Measurements from ENCODE around the gene FBXO38.

Gene FBXO38

GRCh38 chr5:148491793-148492184 lies 108.0 kb downstream of the FBXO38 start:
- TF ChIP-seq ZNF23 (tag by site-specific recombination; IDR thresholded peaks at IDR 0.05; ENCODE audit: borderline replicate concordance) (no peak), ZNF423 (tag by site-specific recombination; IDR thresholded peaks at IDR 0.05) (no peak), ZNF626 (tag by site-specific recombination; IDR thresholded peaks at IDR 0.05) (no peak), SETDB1 (IDR thresholded peaks at IDR 0.05; ENCODE audit: insufficient read length, low read length) (no peak), ZNF514 (tag by site-specific recombination; IDR thresholded peaks at IDR 0.05) (no peak), ZNF670 (tag by site-specific recombination; IDR thresholded peaks at IDR 0.05; ENCODE audit: low read depth) (no peak), ZBTB26 (tag by site-specific recombination; optimal IDR thresholded peaks at IDR 0.05) (no peak), KLF9 (tag by site-specific recombination; IDR thresholded peaks at IDR 0.05; ENCODE audit: low read depth) (no peak), ZBTB11 (tag by site-specific recombination; conservative IDR thresholded peaks at IDR 0.05; ENCODE audit: low read depth) (no peak)
- POLR2A ChIA-PET = no interaction called here
- Histone ChIP-seq H3K36me3 (ENCODE audit: control insufficient read depth in 2 of 2, insufficient read depth in 1 of 2, low read length in 2 of 2) (no peaks in the 10 kb centered on the region), H3K27ac (ENCODE audit: extremely low read depth, low read depth, low read length) (no peak overlapping the region), H3K9me3 (ENCODE audit: control insufficient read depth, insufficient read depth, low read depth, low read length) (no peaks in the 10 kb centered on the region), H3K4me3 (ENCODE audit: low read depth, low read length) (no peak overlapping the region), H3K4me1 (ENCODE audit: control insufficient read depth, insufficient read depth, low read length) (no peaks in the 10 kb centered on the region)
- CTCF ChIA-PET = interaction anchor here (0.6 to 1.6 kb wide), 3 partner anchors 9 to 542 kb away, joined by 3 to 6 read pairs (median 3); no protein-coding TSS in a partner anchor

- H3K4me1 ChIP-seq (ENCODE audit: control insufficient read depth, insufficient read depth, low read length) = no peaks in the 10 kb centered on the region
- no peak for TF ChIP-seq ZNF621 (tag by site-specific recombination; IDR thresholded peaks at IDR 0.05)
- no peak for TF ChIP-seq REST (tag by site-specific recombination; IDR thresholded peaks at IDR 0.05)
- no peak for TF ChIP-seq ZNF623 (tag by site-specific recombination; IDR thresholded peaks at IDR 0.05)
- TF ChIP-seq ZNF202 (tag by site-specific recombination; IDR thresholded peaks at IDR 0.05; ENCODE audit: borderline replicate concordance) = no peak
- no peak for TF ChIP-seq ZNF571 (tag by site-specific recombination; IDR thresholded peaks at IDR 0.05)
- no peak for TF ChIP-seq ZNF24 (tag by site-specific recombination; IDR thresholded peaks at IDR 0.05)
- TF ChIP-seq ZNF266 (tag by site-specific recombination; IDR thresholded peaks at IDR 0.05; ENCODE audit: low read depth) = no peak
- CTCF ChIA-PET = no interaction called here
- H3K36me3 ChIP-seq (ENCODE audit: control insufficient read depth in 2 of 2, insufficient read depth in 1 of 2, low read length in 2 of 2) = no peaks in the 10 kb centered on the region
- H3K9me3 ChIP-seq (ENCODE audit: control insufficient read depth, insufficient read depth, low read depth, low read length) = no peaks in the 10 kb centered on the region
- no peak overlapping the region for H3K4me3 ChIP-seq (ENCODE audit: low read depth, low read length)
- POLR2A ChIA-PET = no interaction called here
- no peak overlapping the region for H3K27ac ChIP-seq (ENCODE audit: extremely low read depth, low read depth, low read length)
Observed at GRCh38 chr5:148492351-148492750, 108.6 kb downstream of the FBXO38 start.
